ENCODE measurements around the gene MTG2.

Gene MTG2

DNA sequence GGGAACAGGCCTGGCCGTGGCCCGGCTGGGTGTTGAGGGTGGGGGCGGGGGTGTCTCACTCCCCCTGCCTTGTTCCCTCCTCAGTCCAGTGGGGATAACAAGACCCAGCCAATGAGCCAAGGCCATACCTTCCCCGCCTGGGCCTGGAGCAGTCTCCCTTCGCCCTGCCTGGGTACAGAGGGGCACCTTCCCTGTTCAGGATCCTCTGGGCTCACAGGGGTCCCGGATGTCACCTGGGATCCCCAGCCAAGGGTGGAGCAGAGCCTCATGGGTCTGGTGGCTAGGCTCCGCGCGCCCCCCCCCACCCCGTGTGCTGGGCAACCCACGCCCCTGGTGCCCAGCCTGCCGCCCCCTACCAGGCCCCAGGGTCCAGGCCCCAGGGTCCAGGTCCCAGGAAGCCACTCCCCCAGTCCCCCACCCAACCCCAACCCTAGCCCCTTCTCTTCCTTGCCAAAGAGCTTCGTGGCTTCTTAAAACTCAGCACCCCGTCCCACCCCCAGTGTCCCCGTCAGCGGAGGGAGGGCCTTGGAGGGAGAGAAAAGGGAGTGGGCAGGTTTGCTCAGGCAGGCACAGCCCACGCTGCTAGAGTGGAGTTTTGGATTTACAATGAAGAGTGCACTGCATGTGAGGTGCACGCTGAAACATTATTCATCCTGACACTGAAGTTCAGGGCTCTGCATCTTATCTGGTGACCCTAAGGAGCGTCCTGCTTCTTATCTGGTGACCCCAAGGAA lies 25.4 kb downstream of the MTG2 start:
- DNase-seq, result no peak

GRCh38 chr20:62208795-62209755 lies 26.2 kb downstream of the MTG2 start:
- no peak for DNase-seq

DNA sequence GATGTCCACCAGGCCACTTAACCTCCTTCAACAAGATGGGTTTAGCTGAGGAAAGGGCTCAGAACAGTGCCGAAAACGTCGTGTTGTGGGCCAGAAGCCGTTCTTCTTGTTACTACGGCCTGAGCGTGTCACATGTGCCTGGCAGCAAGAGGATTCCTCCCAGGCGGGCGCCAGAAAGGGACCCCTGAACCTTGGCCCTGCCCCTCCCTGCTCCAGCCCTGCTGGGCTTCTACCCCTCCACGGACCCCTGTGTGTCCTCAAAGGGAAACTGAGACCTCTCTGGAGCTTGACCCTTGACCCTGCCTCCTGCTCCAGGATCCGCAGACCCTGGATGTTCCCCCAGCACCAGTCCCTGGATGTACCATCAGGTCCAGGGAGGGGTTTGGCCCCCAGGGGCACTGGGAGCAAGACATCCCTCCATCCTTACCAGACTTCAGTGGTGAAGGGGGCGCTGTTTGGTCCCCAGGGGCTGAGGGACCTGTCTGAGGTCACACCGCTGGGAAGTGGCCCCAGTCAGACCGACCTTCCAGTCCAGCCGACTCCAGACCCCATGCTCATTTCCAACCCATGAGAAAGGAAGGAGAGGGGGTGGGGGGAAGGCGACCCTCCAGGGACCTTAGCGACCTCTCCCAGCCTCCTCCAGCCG lies 27.1 kb downstream of the MTG2 start:
- DNase-seq, result no peak

DNA sequence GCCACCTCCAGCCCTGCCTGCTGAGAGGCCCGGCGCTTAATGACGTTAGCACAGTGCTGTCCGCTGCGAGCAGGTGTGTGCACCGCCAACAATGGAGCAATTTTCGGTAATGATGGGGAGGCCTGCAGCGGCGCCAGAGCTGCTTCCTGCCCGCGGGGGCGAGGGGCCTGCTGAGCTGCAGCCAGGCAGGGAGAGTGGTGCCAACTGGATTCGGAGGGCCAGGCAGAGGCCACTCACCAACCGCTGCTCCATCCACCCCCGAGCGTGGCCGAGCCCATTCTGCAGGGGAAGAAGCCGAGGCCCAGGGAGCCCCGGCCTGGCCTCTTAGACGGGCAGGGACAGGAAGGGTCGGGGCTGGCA lies 27.6 kb downstream of the MTG2 start:
- DNase-seq, result peak; percentile 55

GRCh38 chr20:62211216-62211615 lies 28.4 kb downstream of the MTG2 start:
- DNase-seq, result no peak

GRCh38 chr20:62211769-62212288 lies 29.0 kb downstream of the MTG2 start:
- no peak for DNase-seq

DNA sequence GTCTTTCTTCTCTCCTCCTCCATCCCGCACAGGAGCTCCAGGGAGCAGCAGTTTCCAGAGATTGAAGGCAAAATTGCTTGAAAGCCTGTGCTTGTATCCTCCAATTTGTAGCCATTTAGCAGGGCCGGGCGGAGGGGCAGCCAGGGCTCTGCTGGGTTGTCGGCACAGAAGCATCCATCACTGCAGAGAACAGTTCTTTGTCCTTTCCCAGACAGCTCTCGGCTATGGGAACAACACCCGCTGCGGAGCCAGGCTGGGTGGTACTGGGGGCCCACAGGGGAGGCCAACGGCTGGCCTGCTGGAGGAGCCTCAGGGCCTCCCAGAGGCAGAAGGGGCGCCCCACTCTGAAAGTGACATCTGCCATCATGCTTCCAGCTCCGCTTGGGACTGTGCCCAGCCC lies 29.5 kb downstream of the MTG2 start:
- DNase-seq, result no peak

- DNase-seq, result peak; percentile 72
These were observed 31.2 kb downstream of the MTG2 start for GRCh38 chr20:62214067-62214466.

- peak; percentile 28 for DNase-seq
These were observed 32.5 kb downstream of the MTG2 start for GRCh38 chr20:62215020-62215990.

DNA sequence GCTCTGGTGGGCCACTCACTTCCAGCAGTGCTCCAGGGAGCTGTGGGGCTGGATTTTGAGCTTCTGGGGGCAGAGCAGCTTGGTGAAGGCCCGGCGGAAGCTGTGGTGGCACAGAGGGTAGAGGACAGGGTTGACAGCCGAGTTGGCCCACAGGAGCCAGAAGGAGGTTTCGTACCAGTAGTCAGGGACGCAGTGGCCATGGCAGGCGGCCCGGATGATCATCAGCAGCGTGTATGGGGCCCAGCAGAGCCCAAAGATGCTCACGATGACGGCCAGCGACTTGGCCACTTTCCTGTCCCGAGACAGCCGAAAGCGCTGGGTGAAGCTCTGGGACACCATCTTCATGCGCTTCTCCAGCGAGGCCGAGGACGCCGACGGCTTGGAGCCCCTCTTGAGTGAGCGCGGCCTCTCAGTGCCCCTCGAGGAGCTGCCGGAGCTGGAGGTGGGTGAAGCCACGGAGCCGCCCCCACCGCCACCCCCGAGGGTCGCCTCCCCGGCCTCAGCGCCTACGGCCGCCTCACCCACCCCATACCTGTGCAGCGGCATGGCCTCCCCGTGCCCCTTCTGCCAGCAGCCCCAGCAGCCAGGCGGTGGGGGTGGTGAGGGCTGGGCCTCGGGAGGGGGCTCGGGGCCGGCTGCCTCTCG lies 33.3 kb downstream of the MTG2 start:
- no peak for DNase-seq

DNA sequence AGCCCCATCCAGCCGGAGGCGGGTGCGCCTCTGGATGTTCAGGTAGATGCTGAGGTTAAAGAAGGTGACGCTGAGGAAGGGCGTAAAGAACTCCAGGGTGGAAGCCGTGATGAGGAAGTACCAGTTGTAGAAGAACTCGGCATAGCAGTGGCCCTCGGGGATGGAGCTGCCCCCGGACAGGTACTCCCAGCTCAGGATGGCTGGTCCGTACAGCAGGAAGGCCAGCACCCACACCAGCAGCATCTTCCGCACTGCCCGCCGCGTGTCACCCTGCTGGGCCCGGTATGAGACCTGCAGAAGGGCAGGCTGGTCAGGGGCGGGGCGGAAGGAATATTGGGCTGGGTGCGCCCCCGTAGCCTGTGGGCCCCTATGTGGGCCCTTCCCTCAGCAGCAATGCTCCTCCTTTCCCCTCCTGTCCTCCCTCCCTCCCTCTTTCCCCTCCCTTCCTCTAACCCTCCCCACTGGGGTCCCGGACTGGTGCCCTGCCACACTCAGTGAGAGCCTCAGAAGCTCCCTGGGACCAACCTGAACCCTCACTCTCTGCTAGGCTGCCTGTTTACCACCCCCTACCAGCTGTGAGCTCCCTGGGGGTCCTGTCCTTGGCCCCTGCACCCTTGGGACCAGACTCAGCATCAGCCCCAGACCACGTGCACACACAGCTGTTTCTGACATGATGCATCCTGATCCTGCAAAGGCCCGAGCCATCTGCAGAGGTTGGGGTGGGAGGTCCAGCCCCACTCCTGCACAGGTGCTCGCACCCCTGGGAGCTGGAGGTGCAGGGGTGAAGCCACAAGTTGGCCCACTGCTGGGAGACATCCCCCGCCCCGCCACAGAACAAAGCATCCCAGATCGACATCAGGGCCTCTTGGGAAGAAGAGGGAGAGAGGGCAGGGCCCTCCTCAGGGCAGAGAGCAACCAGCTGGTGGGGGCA lies 34.1 kb downstream of the MTG2 start:
- no peak for DNase-seq

- DNase-seq, result no peak
These were observed 35.3 kb downstream of the MTG2 start for GRCh38 chr20:62217913-62218773.

GRCh38 chr20:62219101-62219991 lies 36.5 kb downstream of the MTG2 start:
- peak; percentile 81 for DNase-seq

GRCh38 chr20:62219992-62220665 lies 37.3 kb downstream of the MTG2 start, which contains the start of gene HRH3:
Gene HRH3 (minus strand): TSS chr20:62220278. CDS start chr20:62219970, 308 bp downstream.
- peak; percentile 22 for DNase-seq

- DNase-seq, result no peak
These were observed 38.1 kb downstream of the MTG2 start for GRCh38 chr20:62220666-62221568.

DNA sequence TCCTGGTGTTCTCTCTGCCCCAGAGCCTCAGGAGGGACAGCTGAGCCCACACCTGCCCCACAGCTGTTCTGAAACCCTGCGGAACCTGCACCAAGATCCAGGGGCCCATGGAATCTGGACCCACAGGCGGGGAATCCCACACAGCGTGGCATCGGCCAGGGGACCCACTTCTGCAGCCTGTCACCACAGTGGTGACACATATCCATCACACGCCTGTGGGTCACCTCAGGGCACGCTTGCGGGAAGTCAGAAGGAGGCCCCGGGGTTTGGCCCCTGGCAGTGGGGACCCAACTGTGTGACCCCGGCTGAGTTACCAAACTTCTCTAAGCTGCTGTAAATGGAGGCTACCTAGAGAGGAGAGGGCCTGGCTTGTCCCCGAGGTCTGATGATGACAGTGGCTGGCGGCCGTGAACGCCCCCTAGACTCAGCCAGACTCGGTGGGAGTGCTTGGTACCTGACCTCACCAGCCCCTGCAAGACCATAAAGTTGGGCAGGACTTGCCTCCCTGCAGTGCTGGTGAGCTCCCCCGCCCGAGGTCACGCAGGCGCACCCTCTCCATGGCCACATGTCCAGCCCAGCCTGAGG lies 39.5 kb downstream of the MTG2 start:
- no peak for DNase-seq

Data from NCI-H510A (cell line).